NCI-H146 (cell line): ENCODE measurements around the gene EXD1.
"Not testable (repeated sequence)": the region's sequence is repeated elsewhere in the genome, so short reads cannot be mapped to it uniquely, and the experiment has no call there.

Experiments
- DNase-seq: peaks from one replicate; lab custom pipeline; 2025; lab: John Stamatoyannopoulos, UW

EXD1 gene, protein sequence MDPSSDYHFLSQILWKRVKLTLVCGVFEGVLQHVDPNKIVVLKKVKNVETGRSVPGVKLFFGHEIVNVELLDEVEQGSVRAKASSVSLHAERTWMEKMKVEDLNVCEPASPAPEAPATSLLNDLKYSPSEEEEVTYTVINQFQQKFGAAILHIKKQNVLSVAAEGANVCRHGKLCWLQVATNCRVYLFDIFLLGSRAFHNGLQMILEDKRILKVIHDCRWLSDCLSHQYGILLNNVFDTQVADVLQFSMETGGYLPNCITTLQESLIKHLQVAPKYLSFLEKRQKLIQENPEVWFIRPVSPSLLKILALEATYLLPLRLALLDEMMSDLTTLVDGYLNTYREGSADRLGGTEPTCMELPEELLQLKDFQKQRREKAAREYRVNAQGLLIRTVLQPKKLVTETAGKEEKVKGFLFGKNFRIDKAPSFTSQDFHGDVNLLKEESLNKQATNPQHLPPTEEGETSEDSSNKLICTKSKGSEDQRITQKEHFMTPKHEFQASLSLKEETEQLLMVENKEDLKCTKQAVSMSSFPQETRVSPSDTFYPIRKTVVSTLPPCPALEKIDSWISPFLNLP

DNA sequence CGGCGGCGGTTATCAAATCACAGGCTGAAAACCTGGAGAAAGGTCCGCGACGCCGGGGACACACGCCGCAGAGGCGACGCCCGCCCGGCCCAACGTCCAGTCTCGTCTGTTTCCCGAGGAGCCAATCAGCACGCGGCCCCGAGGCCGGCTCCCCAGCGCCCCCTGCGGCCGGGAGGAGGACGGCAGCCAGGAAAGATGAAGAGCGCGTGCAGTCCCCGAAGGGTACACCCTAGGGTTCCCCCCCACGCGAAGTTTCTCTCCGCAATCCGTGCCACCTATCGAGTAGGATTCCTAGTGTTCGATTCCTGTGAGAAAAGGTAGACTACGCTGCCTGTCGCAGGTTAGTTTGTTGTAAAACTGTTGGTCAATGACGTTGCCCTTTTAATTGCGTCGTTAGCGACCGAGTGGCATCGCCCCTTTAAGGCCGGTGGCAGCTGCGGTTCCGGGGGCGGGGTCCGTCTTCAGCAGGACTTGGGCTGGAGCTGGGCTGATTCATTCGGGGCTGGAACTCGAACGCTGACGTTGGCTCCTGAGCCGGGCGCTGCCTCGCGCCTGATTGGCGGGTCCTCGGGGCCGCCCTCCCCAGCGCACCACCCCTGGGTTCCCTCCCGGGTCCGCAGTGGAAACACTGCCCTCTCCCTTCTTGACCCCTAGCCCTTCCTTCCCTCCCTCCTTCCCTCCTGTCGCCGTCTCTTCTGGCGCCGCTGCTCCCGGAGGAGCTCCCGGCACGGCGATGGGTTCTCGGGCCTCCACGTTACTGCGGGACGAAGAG lies at the start of gene EXD1, which contains the start of gene CHP1:
Gene EXD1, minus strand, starts transcription at position 108 of the 772 bp plus-strand sequence. CDS start 4,182 bp downstream, outside the sequence.
Gene CHP1, plus strand, starts transcription at position 619 of the 772 bp plus-strand sequence. Its CDS starts 115 bp downstream, at position 734.
- DNase-seq, result peak; percentile 94

GRCh38 chr15:41279535-41280283 lies 49.2 kb upstream of the EXD1 start:
- DNase-seq, result no peak

GRCh38 chr15:41278319-41278718 lies 47.8 kb upstream of the EXD1 start:
- DNase-seq, result no peak

GRCh38 chr15:41276831-41277230 lies 46.3 kb upstream of the EXD1 start:
- DNase-seq, result no peak

GRCh38 chr15:41269887-41270286 lies 39.3 kb upstream of the EXD1 start:
- DNase-seq, result no peak

DNA sequence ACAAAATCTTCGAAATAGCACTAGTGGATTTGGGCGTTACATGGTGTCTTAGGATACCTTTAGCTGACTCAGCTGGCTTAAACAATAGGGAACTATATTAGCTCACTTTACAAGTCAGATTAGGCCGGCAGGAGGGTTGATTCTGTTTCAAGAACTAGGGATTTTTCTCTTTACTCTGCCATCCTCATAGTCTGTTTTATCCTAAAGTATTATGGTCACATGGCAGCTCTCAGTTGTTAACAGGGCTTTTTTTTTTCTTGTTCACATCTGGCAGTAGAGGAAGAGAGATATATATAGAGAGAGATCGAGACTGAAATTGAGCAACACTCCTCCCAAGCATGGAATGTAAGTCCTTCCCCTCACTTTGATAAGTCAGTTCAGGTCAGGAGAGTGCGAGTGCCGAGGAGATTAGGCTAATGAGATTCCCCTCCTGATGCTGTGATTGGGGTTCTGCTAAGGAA lies 33.4 kb upstream of the EXD1 start:
- no peak for DNase-seq

- DNase-seq, result no peak
These were observed 32.0 kb upstream of the EXD1 start for GRCh38 chr15:41262571-41262970.

- not testable (repeated sequence) for DNase-seq
These were observed 30.4 kb upstream of the EXD1 start for GRCh38 chr15:41260924-41261323.

DNA sequence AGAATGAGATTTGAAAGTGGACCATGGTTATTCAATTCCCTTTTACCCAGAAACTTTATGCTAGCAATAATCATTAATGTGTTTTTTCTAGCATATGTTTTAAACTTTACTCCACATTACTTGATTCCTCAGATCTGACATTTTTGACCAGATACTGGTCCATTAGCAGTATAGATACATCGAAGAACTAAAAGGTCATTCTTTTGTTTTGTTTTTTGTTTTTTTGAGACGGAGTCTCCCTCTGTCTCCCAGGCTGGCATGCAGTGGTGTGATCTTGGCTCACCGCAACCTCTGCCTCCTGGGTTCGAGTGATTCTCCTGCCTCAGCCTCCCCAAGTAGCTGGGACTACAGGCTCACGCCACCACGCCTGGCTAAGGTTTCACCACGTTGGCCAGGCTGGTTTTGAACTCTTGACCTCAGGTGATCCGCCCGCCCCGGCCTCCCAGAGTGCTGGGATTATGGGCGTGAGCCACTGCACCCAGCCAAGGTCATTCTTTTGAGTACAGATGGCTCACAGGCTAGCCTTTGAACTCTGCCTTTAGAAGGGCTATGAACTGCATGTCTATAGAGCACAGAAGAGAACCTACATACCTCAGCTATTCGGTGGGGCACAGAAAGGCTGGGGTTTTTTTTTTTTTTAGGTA lies 29.1 kb upstream of the EXD1 start:
- DNase-seq, result no peak

- DNase-seq, result no peak
These were observed 28.4 kb upstream of the EXD1 start for GRCh38 chr15:41258750-41259471.

- no peak for DNase-seq
These were observed 26.1 kb upstream of the EXD1 start for GRCh38 chr15:41256577-41257038.

- DNase-seq, result no peak
These were observed 25.5 kb upstream of the EXD1 start for GRCh38 chr15:41256103-41256502.

GRCh38 chr15:41254560-41254959 lies 24.0 kb upstream of the EXD1 start:
- DNase-seq, result no peak

GRCh38 chr15:41251411-41251810 lies 20.9 kb upstream of the EXD1 start:
- DNase-seq, result no peak

DNA sequence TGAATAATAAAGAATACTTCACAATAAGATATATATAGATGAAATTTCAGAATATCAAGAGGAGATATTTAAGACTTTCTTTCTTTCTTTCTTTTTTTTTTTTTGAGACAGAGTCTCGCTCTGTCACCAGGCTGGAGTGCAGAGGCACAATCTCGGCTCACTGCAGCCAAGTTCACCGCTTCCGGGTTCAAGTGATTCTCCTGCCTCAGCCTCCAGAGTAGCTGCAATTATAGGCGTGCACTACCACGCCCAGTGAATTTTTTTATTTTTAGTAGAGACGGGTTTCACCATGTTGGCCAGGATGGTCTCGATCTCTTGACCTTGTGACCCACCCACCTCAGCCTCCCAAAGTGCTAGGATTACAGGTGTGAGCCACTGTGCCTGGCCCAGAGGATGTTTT lies 20.2 kb upstream of the EXD1 start:
- not testable (repeated sequence) for DNase-seq

- DNase-seq, result peak; percentile 82
These were observed 10.8 kb upstream of the EXD1 start for GRCh38 chr15:41241221-41241964.

DNA sequence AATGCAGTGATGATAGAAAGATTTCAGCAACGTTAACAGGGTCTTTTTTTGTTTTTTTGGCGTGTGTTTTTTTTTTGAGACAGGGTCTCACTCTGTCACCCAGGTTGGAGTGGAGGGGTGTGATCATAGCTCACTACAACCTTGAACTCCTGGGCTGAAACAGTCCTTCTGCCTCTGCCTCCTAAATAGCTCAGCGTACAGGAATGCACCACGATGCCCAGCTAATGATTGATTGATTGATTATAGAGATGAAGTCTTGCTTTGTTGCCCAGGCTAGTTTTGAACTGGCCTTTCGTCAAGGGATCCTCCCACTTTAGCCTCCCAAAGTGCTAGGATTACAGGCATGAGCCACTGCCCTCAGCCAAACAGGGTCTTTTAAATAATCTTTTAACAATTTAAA lies 7.5 kb upstream of the EXD1 start:
- DNase-seq, result no peak

DNA sequence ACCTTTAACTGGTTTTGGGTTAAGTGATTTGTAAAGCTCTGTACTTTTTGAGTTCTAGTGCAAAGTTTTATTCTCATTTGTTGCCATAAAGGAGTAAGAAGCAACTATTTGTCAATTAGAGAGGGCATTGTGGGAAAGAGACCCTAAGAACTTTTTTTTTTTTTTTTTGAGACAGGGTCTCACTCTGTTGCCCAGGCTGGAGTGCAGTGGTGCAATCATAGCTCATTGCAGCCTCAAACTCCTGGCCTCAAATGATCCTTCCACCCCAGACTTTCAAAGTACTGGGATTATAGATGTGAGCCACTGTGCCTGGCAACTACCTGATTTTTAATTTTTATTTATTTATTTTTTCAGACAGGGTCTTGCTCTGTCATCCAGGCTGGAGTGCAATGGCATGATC lies 5.4 kb upstream of the EXD1 start:
- no peak for DNase-seq

DNA sequence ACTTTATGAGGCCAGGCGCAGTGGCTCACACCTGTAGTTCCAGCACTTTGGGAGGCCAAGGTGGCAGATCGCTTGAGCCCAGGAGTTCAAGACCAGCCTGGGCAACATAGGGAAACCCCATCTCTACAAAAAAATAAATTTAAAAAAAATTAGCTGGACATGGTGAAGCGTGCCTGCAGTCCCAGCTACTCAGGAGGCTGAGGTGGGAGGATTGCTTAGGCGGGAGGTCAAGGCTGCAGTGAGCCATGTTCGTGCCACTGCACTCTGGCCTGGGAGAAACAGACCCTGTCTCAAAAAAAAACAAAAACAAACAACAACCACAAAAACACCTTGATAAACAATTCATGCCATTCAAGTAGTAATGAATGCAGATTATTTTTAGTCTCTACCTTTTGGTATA lies 4.7 kb upstream of the EXD1 start:
- not testable (repeated sequence) for DNase-seq

DNA sequence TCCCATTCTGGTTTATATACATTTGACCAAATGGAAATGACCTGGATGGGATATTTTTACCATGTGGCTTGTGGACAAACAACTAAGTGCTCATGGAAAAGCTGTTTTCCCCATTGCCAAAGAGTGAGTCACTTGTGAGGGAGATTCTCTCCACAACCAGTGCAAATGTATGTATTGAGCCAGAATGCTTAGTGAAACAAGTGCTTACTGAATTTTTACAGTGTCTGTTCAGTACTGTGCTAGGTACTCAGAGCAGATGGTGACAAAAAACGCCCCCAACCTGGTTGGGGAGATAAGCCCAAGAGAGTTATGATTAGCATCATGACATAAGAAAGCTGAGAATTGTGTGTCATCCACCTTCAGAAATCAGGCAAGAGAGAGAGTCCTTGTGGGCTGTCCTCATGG lies 2.8 kb upstream of the EXD1 start:
- DNase-seq, result no peak
